Neural progenitor cell (in vitro differentiated cells): ENCODE data around the gene C5orf34. TPM values are rescaled to one million over a fixed set of nuclear protein-coding genes. Genes with fewer than 3 reads are reported as not detected.
"Not testable (repeated sequence)": the region's sequence is repeated elsewhere in the genome, so short reads cannot be mapped to it uniquely, and the experiment has no call there.

Experiments
- DNase-seq: peaks from one replicate; pipeline ENCODE4 v3.0.0-alpha.2; 2016; ENCODE audit warnings: low spot score
- H2AFZ ChIP-seq: fragments of 200-600 bp; sonication (generic); replicated peaks from 2 replicates; pipeline ENCODE4 v1.6.1; 2016; ENCODE audit warnings: antibody characterized with exemption
- H3F3A ChIP-seq: fragments of 200-600 bp; sonication (generic); 2 replicates; pipeline ENCODE4 v1.6.1; 2016; ENCODE audit warnings: antibody characterized with exemption, low read depth
- H3K27ac ChIP-seq: fragments of 200-600 bp; sonication (generic); 2 replicates; pipeline ENCODE4 v1.5.1; 2016; ENCODE audit warnings: mild to moderate bottlenecking
- H3K27me3 ChIP-seq: fragments of 200-600 bp; sonication (generic); 2 replicates; pipeline ENCODE4 v1.6.1; 2016; ENCODE audit warnings: mild to moderate bottlenecking, moderate library complexity
- H3K36me3 ChIP-seq: fragments of 200-600 bp; sonication (generic); 2 replicates; pipeline ENCODE4 v1.5.1; 2016
- H3K4me1 ChIP-seq: fragments of 200-600 bp; sonication (generic); 2 replicates; pipeline ENCODE4 v1.6.1; 2016; ENCODE audit warnings: mixed run types
- H3K4me2 ChIP-seq: fragments of 200-600 bp; sonication (generic); 2 replicates; pipeline ENCODE4 v1.6.1; 2016
- H3K4me3 ChIP-seq: fragments of 200-600 bp; sonication (generic); 2 replicates; pipeline ENCODE4 v1.5.1; 2016
- H3K79me2 ChIP-seq: fragments of 200-600 bp; sonication (generic); 2 replicates; pipeline ENCODE4 v1.6.1; 2016; ENCODE audit warnings: low read depth
- H3K9ac ChIP-seq: fragments of 200-600 bp; sonication (generic); 2 replicates; pipeline ENCODE4 v1.6.1; 2016
- H3K9me3 ChIP-seq: fragments of 200-600 bp; sonication (generic); 2 replicates; pipeline ENCODE4 v1.5.1; 2016; ENCODE audit warnings: low read depth
- H4K20me1 ChIP-seq: fragments of 200-600 bp; sonication (generic); 2 replicates; pipeline ENCODE4 v1.6.1; 2016; ENCODE audit warnings: low read depth
- H3K27ac Mint-ChIP-seq: 3 replicates; pipeline ENCODE4 v1.8.0; 2021; ENCODE audit warnings: mixed read lengths
- H3K27me3 Mint-ChIP-seq: 2 replicates; pipeline ENCODE4 v1.8.0; 2022; ENCODE audit warnings: low read depth, mild to moderate bottlenecking, inconsistent platforms, moderate library complexity, mixed read lengths; ENCODE audit not compliant: insufficient read depth
- H3K36me3 Mint-ChIP-seq: 3 replicates; pipeline ENCODE4 v1.8.0; 2021; ENCODE audit warnings: mixed read lengths
- H3K4me1 Mint-ChIP-seq: 3 replicates; pipeline ENCODE4 v1.8.0; 2021; ENCODE audit warnings: mixed read lengths
- H3K4me3 Mint-ChIP-seq: 3 replicates; pipeline ENCODE4 v1.8.0; 2021; ENCODE audit warnings: mild to moderate bottlenecking, moderate library complexity, mixed read lengths
- H3K9me3 Mint-ChIP-seq: 3 replicates; pipeline ENCODE4 v1.8.0; 2020; ENCODE audit warnings: mixed read lengths
- CTCF ChIP-seq: fragments of 200-600 bp; sonication (generic); IDR thresholded peaks from 2 replicates; pipeline ENCODE4 v1.5.1; 2017; ENCODE audit warnings: antibody characterized with exemption, mild to moderate bottlenecking
- EZH2 ChIP-seq: fragments of 200-600 bp; sonication (generic); IDR thresholded peaks from 2 replicates; pipeline ENCODE4 v1.6.1; 2017; ENCODE audit warnings: antibody characterized with exemption, mild to moderate bottlenecking, moderate library complexity
- EZH2phosphoT487 ChIP-seq: fragments of 200-600 bp; sonication (generic); IDR thresholded peaks from 2 replicates; pipeline ENCODE4 v1.6.1; 2017; ENCODE audit warnings: antibody characterized with exemption
- total RNA-seq: library from RNA; depleted of rRNA; stranded (reverse); fragments of >200 nt; gene quantifications from 2 replicates; pipeline ENCODE4 v1.2.3, GENCODE V29; 2015; ENCODE audit warnings: low replicate concordance

C5orf34 gene
- total RNA-seq, 1 donor from 2014 or later = 17.2 TPM

GRCh38 chr5:43514025-43514424 is 923 bp downstream of the C5orf34 start:
- H3K9ac ChIP-seq = peak overlapping the region; percentile 94
- H3K4me2 ChIP-seq = peak overlapping the region; percentile 85
- H3K79me2 ChIP-seq = peaks cover 26% of the 10 kb centered on the region
- peak overlapping the region; percentile 74 for H2AFZ ChIP-seq
- peak overlapping the region; percentile 93 for H3K4me3 Mint-ChIP-seq
- H3K4me1 ChIP-seq = peaks cover 12% of the 10 kb centered on the region
- H3K9me3 Mint-ChIP-seq = peaks cover 6% of the 10 kb centered on the region
- no peak for DNase-seq
- no peak for TF ChIP-seq CTCF
- no peak for TF ChIP-seq EZH2phosphoT487
- TF ChIP-seq EZH2 = no peak
- H3K4me1 Mint-ChIP-seq = peaks cover 23% of the 10 kb centered on the region
- no peaks in the 10 kb centered on the region for H3K9me3 ChIP-seq
- peaks cover 2% of the 10 kb centered on the region for H3K27me3 Mint-ChIP-seq
- peak overlapping the region; percentile 61 for H3K4me3 ChIP-seq
- H3K36me3 ChIP-seq = peaks cover 5% of the 10 kb centered on the region
- H3K36me3 Mint-ChIP-seq = peaks cover 14% of the 10 kb centered on the region
- H3K27ac ChIP-seq = no peak overlapping the region
- H3K27ac Mint-ChIP-seq = peak overlapping the region; percentile 93
- no peaks in the 10 kb centered on the region for H4K20me1 ChIP-seq
- H3F3A ChIP-seq = peaks cover 5% of the 10 kb centered on the region
- H3K27me3 ChIP-seq = no peaks in the 10 kb centered on the region

GRCh38 chr5:43511062-43511461 is 3.9 kb downstream of the C5orf34 start:
- H2AFZ ChIP-seq, H3K27ac ChIP-seq, H3K27me3 Mint-ChIP-seq, H3K9me3 ChIP-seq, H3K9me3 Mint-ChIP-seq, H3K4me3 ChIP-seq, H3K27ac Mint-ChIP-seq, H3K4me2 ChIP-seq, H3F3A ChIP-seq, H3K4me3 Mint-ChIP-seq, H3K27me3 ChIP-seq, H4K20me1 ChIP-seq, DNase-seq, H3K9ac ChIP-seq: not testable (repeated sequence)
- peaks cover 12% of the 10 kb centered on the region for H3K4me1 ChIP-seq
- peaks cover 15% of the 10 kb centered on the region for H3K36me3 Mint-ChIP-seq
- peaks cover 26% of the 10 kb centered on the region for H3K79me2 ChIP-seq
- peaks cover 16% of the 10 kb centered on the region for H3K36me3 ChIP-seq
- H3K4me1 Mint-ChIP-seq = peaks cover 23% of the 10 kb centered on the region

- Histone ChIP-seq H3K9ac (no peak overlapping the region), H3F3A (no peaks in the 10 kb centered on the region), H3K9me3 (no peaks in the 10 kb centered on the region), H3K79me2 (no peaks in the 10 kb centered on the region), H2AFZ (no peak overlapping the region), H3K36me3 (peaks cover 2% of the 10 kb centered on the region), H3K4me2 (no peak overlapping the region), H3K27ac (no peak overlapping the region), H3K4me1 (no peaks in the 10 kb centered on the region), H3K4me3 (no peak overlapping the region), H3K27me3 (no peaks in the 10 kb centered on the region), H4K20me1 (no peaks in the 10 kb centered on the region)
- Mint-ChIP-seq H3K27me3 (no peaks in the 10 kb centered on the region), H3K36me3 (peaks cover 2% of the 10 kb centered on the region), H3K9me3 (no peaks in the 10 kb centered on the region), H3K4me3 (no peak overlapping the region), H3K27ac (no peak overlapping the region), H3K4me1 (no peaks in the 10 kb centered on the region)
- TF ChIP-seq EZH2 (no peak), EZH2phosphoT487 (no peak), CTCF (no peak)
- DNase-seq = no peak
Measured at GRCh38 chr5:43498581-43498980, 16.4 kb downstream of the C5orf34 start.

- no peaks in the 10 kb centered on the region for H3K27me3 ChIP-seq
- Mint-ChIP-seq H3K27ac (no peak overlapping the region), H3K36me3 (peaks cover 2% of the 10 kb centered on the region), H3K9me3 (no peaks in the 10 kb centered on the region), H3K4me1 (no peaks in the 10 kb centered on the region), H3K4me3 (no peak overlapping the region), H3K27me3 (no peaks in the 10 kb centered on the region)
- no peak overlapping the region for H3K4me2 ChIP-seq
- DNase-seq = no peak
- H3K9me3 ChIP-seq = no peaks in the 10 kb centered on the region
- H4K20me1 ChIP-seq = no peaks in the 10 kb centered on the region
- H3K9ac ChIP-seq = no peak overlapping the region
- no peak overlapping the region for H2AFZ ChIP-seq
- peaks cover 11% of the 10 kb centered on the region for H3K36me3 ChIP-seq
- no peak overlapping the region for H3K27ac ChIP-seq
- H3F3A ChIP-seq = no peaks in the 10 kb centered on the region
- no peaks in the 10 kb centered on the region for H3K4me1 ChIP-seq
- no peaks in the 10 kb centered on the region for H3K79me2 ChIP-seq
- TF ChIP-seq CTCF (no peak), EZH2phosphoT487 (no peak), EZH2 (no peak)
- no peak overlapping the region for H3K4me3 ChIP-seq
Measured at GRCh38 chr5:43497311-43498104, 17.4 kb downstream of the C5orf34 start.
